Measurements from ENCODE around the gene OR51D1.

Gene OR51D1

DNA sequence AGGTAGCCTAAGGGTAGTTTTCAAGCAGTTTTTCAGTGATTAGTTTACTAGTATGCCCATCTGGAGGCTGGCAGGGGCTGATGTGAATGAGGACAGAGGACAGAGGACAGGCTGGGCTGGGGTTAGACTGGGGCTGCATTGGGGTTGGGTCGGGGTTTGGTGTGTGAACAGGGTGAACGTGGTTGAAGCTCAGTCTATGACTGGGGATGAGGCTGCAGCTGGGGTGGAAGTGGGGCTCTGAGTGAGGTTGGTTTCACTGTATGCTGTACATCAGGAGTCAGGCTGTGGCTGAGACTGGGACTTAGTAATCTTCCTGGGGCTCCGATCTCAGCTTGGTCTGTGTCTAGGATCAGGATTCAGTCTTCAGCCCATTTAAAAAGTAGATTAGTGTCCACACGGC lies 7.0 kb downstream of the OR51D1 start:
- H3K4me3 ChIP-seq (ENCODE audit: low read depth, low read length) = no peak overlapping the region
- TF ChIP-seq, protein P1, sequence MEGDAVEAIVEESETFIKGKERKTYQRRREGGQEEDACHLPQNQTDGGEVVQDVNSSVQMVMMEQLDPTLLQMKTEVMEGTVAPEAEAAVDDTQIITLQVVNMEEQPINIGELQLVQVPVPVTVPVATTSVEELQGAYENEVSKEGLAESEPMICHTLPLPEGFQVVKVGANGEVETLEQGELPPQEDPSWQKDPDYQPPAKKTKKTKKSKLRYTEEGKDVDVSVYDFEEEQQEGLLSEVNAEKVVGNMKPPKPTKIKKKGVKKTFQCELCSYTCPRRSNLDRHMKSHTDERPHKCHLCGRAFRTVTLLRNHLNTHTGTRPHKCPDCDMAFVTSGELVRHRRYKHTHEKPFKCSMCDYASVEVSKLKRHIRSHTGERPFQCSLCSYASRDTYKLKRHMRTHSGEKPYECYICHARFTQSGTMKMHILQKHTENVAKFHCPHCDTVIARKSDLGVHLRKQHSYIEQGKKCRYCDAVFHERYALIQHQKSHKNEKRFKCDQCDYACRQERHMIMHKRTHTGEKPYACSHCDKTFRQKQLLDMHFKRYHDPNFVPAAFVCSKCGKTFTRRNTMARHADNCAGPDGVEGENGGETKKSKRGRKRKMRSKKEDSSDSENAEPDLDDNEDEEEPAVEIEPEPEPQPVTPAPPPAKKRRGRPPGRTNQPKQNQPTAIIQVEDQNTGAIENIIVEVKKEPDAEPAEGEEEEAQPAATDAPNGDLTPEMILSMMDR (IDR thresholded peaks at IDR 0.05; ENCODE audit: insufficient read depth, low read depth, low read length, missing control alignments) = no peak
- DNase-seq (ENCODE audit: low read depth) = no peak

DNA sequence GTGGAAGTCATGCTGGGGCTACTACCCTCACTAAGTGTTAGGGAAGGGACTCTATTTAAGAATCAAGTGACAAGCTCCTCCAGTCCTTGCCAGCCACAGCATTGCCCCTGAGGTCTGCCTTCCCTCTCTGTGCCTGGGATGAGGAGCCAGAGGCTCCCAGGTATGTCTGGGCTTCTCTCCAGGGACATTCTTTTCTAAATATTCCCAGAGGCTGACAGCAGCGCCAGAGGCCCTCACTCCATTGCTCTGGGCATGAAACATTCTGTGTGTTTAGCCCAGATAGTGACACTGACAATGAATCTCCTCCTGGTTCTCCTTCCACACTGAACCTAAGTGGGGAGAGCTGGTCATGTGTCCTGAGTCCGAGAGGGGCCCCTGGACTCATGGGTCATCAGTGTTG lies 8.7 kb downstream of the OR51D1 start:
- no peak overlapping the region for H3K4me3 ChIP-seq (ENCODE audit: low read depth, low read length)
- TF ChIP-seq, protein P1 (IDR thresholded peaks at IDR 0.05; ENCODE audit: insufficient read depth, low read depth, low read length, missing control alignments) = no peak
- no peak for DNase-seq (ENCODE audit: low read depth)

DNA sequence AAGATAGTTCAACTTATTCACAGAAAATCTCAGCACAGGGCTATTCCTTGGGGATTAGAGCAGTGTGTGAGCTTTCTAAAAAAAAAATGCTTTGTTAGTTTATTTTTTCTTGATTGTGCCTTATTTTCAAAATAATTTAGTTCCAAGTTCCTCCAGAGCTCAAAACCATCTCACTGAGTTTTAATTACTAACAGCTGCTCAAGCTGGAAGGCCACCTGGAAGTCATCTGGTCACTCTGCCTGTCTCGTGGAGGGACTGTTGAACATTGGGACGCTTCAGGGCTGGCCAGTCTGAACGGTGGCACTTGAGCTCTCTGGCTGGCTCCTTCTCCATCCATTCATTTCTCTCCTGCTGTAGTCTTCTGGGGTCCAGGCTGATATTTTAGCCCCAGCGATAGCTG lies 10.5 kb downstream of the OR51D1 start:
- no peak overlapping the region for H3K4me3 ChIP-seq (ENCODE audit: low read depth, low read length)
- no peak for DNase-seq (ENCODE audit: low read depth)
- TF ChIP-seq, protein P1 (IDR thresholded peaks at IDR 0.05; ENCODE audit: insufficient read depth, low read depth, low read length, missing control alignments) = no peak

DNA sequence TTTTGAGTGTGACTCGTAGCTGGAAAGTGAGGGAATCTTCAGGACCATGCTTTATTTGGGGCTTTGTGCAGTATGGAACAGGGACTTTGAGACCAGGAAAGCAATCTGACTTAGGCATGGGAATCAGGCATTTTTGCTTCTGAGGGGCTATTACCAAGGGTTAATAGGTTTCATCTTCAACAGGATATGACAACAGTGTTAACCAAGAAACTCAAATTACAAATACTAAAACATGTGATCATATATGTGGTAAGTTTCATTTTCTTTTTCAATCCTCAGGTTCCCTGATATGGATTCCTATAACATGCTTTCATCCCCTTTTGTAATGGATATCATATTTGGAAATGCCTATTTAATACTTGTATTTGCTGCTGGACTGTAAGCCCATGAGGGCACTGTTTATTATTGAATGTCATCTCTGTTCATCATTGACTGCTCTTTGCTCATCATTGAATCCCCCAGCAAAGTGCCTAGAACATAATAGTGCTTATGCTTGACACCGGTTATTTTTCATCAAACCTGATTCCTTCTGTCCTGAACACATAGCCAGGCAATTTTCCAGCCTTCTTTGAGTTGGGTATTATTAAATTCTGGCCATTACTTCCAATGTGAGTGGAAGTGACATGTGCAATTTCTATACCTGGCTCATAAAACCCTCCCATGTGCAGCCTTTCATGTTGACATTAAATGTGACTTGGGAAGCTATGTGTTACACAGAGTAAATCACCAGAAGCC lies 17.5 kb downstream of the OR51D1 start:
- no peak overlapping the region for H3K4me3 ChIP-seq (ENCODE audit: low read depth, low read length)
- DNase-seq (ENCODE audit: low read depth) = no peak
- TF ChIP-seq, protein P1 (IDR thresholded peaks at IDR 0.05; ENCODE audit: insufficient read depth, low read depth, low read length, missing control alignments) = no peak

DNA sequence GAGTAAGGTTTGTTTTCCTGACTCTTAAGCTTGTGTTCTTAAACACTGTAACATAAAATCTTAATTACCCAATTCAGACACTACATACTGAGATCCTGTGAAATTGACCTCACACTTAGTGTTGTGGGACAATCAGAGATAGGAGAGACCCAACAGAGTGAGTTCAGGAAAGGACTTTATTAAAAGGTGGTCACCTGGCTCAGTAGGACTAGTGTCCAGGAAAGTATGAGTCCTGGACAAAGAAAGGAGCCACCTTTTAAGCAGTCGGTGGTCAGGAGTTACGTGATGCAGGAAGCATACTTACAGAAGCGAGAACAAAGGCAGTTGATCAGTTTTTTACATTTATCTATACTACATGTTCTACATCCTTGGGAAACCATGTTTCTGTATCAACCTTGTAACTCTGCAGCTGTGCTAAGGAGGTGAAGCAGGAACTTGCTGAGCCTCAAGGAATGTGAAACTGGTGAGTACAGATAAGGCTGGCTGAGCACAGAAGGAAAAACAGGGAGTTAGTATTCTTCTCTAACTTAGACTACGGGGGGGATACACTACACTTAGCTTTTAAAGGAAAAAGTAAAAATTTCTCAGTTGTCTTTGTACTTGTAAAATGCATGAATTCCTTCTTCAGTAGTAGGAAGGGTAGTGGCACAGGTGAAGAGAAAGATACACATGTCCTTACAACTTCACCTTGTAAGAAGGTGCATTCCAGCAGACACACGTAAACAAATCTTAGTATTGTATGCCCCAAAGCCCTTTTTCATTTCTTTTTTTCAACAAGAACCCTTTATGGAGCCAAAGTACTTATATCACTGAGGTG lies 21.6 kb downstream of the OR51D1 start:
- DNase-seq (ENCODE audit: low read depth) = no peak
- H3K4me3 ChIP-seq (ENCODE audit: low read depth, low read length) = no peak overlapping the region
- TF ChIP-seq, protein P1 (IDR thresholded peaks at IDR 0.05; ENCODE audit: insufficient read depth, low read depth, low read length, missing control alignments) = no peak

DNA sequence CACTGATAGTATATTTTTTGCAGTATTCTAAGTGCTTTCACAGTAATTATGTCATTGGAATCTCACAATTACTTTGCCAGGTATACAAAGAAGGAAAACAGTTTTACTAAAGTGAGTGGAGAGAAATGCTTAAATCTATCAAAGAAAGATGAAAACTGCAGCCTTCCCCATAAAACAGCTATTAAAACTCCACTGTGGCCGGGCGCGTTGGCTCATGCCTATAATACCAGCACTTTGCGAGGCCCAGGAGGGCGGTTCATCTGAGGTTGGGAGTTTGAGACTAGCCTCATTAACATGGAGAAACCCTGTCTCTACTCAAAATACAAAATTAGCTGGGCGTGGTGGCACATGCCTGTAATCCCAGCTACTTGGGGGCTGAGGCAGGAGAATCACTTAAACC lies 25.6 kb downstream of the OR51D1 start:
- DNase-seq (ENCODE audit: low read depth) = no peak
- TF ChIP-seq, protein P1 (IDR thresholded peaks at IDR 0.05; ENCODE audit: insufficient read depth, low read depth, low read length, missing control alignments) = no peak
- no peak overlapping the region for H3K4me3 ChIP-seq (ENCODE audit: low read depth, low read length)

Measured in GM12865 (cell line).